GM18498 (cell line): Measurements from ENCODE around the gene TPRA1.

ENCODE experiments used
- ATAC-seq: cut with Tn5 transposase; IDR thresholded peaks from one replicate; pipeline ENCODE4 v1.9.1; 2021; ENCODE audit warnings: mild to moderate bottlenecking, moderate library complexity; ENCODE audit not compliant: unreplicated experiment

TPRA1 gene

GRCh38 chr3:127590593-127591465 lies at the start of gene TPRA1:
TSS of gene TPRA1 (minus strand) at chr3:127590733. CDS start at chr3:127580146, 10,587 bp downstream.
- peak; percentile 79 for ATAC-seq

GRCh38 chr3:127640042-127640355 lies 49.5 kb upstream of the TPRA1 start:
- no peak for ATAC-seq

- no peak for ATAC-seq
Measured at GRCh38 chr3:127639173-127640041, 48.9 kb upstream of the TPRA1 start.

- no peak for ATAC-seq
Measured at GRCh38 chr3:127637971-127638370, 47.4 kb upstream of the TPRA1 start.

GRCh38 chr3:127637546-127637945 lies 47.0 kb upstream of the TPRA1 start:
- no peak for ATAC-seq

- ATAC-seq: no peak
Measured at GRCh38 chr3:127634653-127635052, 44.1 kb upstream of the TPRA1 start.

GRCh38 chr3:127632035-127632820 lies 41.7 kb upstream of the TPRA1 start:
- ATAC-seq: no peak

GRCh38 chr3:127630811-127631714 lies 40.5 kb upstream of the TPRA1 start:
- no peak for ATAC-seq

- ATAC-seq: peak; percentile 16
Measured at GRCh38 chr3:127629467-127630403, 39.2 kb upstream of the TPRA1 start.

- ATAC-seq: peak; percentile 60
Measured at GRCh38 chr3:127628788-127629466, 38.4 kb upstream of the TPRA1 start, which contains the start of gene PODXL2. TSS of gene PODXL2 (plus strand) at chr3:127629185. CDS start at chr3:127629220, 35 bp downstream.

- no peak for ATAC-seq
Measured at GRCh38 chr3:127628426-127628787, 37.9 kb upstream of the TPRA1 start.

- ATAC-seq: no peak
Measured at GRCh38 chr3:127625821-127626220, 35.3 kb upstream of the TPRA1 start.

GRCh38 chr3:127624063-127624462 lies 33.5 kb upstream of the TPRA1 start:
- no peak for ATAC-seq

GRCh38 chr3:127622772-127623576 lies 32.4 kb upstream of the TPRA1 start:
- no peak for ATAC-seq

GRCh38 chr3:127622031-127622430 lies 31.5 kb upstream of the TPRA1 start:
- no peak for ATAC-seq

GRCh38 chr3:127620637-127621375 lies 30.3 kb upstream of the TPRA1 start:
- ATAC-seq: no peak

- ATAC-seq: no peak
Measured at GRCh38 chr3:127618891-127619290, 28.4 kb upstream of the TPRA1 start.
